Astrocyte of the spinal cord (primary cell): ENCODE measurements around the gene PPM1K.

Source experiments
- DNase-seq: peaks from one replicate; pipeline ENCODE4 v3.0.0; 2011; ENCODE audit warnings: low read depth, low spot score
- H3K4me3 ChIP-seq: 2 replicates; pipeline ENCODE4 v1.5.1; 2011; ENCODE audit warnings: low read depth, mild to moderate bottlenecking, low read length, moderate library complexity
- in situ Hi-C: cut with HindIII; loops from 2 replicates; pipeline ENCODE4 v1.10.0; 2017; ENCODE audit warnings: low sequenced_read_pairs
- TF ChIP-seq, protein P1 (sequence below): IDR thresholded peaks from 2 replicates; pipeline ENCODE4 v1.5.1; 2012; ENCODE audit warnings: low read depth, mild to moderate bottlenecking, low read length, inconsistent platforms

Gene PPM1K

GRCh38 chr4:88242144-88242543 lies 42.2 kb downstream of the PPM1K start:
- no peak overlapping the region for H3K4me3 ChIP-seq
- TF ChIP-seq, protein P1, sequence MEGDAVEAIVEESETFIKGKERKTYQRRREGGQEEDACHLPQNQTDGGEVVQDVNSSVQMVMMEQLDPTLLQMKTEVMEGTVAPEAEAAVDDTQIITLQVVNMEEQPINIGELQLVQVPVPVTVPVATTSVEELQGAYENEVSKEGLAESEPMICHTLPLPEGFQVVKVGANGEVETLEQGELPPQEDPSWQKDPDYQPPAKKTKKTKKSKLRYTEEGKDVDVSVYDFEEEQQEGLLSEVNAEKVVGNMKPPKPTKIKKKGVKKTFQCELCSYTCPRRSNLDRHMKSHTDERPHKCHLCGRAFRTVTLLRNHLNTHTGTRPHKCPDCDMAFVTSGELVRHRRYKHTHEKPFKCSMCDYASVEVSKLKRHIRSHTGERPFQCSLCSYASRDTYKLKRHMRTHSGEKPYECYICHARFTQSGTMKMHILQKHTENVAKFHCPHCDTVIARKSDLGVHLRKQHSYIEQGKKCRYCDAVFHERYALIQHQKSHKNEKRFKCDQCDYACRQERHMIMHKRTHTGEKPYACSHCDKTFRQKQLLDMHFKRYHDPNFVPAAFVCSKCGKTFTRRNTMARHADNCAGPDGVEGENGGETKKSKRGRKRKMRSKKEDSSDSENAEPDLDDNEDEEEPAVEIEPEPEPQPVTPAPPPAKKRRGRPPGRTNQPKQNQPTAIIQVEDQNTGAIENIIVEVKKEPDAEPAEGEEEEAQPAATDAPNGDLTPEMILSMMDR, result no peak
- in situ Hi-C loops, result no loop called here
- DNase-seq, result no peak

DNA sequence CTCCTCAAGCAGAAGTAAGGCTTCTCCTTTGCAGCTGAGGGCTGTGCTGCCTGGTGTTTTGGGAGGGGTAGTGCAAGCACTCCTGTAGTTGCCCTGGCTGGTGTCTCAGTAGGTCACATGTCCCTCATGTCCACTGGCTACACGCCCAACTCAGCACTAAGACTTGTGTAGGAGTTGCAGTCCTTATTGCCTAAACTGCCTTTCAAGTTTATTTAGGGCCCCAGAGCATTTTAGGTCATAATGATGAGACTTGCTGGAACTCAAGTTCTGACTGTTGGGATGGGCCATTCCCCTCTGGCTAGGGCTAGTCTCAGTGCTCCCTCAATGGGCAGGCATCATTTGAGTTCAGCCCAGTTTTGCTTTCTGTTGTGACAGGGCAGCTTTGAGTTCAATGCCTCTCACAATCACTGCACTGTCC lies 44.1 kb downstream of the PPM1K start:
- no peak for DNase-seq
- TF ChIP-seq, protein P1, result no peak
- in situ Hi-C loops, result no loop called here
- no peak overlapping the region for H3K4me3 ChIP-seq

DNA sequence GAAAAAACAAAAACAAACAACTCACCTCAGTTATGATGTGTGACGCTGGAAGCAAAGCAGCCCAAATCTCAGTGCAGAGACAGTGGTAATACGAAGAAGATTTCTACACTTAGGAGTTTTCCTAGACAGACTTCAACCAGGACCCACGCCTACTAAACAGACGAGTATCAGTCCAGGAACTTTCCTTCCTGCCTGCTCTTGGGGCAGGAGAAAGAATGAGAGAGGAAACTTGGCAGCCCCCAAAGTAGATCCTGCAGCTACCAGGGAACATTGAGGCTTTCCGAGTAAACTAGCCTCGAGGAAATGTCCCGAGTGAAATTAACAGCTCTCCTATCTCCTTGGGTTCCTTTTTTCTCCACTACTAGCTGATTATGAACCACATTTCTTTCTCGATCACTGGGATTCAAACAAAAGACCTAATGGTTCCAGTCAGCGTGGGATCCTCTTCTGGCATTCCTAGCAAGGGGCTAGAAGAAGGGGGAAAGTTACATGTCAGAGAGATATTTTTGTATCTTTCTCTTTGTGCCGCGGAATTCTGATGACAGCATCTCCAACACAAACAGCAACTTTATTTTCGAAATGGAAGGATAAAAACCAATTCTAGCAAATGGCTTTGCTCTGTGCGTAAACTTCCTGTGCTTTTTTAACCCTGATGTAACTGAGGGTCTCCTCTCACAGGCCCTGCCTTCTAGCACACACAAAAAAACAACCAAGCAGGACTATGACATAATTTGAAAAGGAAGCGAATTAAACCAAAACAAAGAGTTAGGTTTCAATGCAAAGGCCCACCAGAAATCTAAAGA lies 53.2 kb downstream of the PPM1K start:
- peak overlapping the region; percentile 1 for H3K4me3 ChIP-seq
- DNase-seq, result peak; percentile 53

DNA sequence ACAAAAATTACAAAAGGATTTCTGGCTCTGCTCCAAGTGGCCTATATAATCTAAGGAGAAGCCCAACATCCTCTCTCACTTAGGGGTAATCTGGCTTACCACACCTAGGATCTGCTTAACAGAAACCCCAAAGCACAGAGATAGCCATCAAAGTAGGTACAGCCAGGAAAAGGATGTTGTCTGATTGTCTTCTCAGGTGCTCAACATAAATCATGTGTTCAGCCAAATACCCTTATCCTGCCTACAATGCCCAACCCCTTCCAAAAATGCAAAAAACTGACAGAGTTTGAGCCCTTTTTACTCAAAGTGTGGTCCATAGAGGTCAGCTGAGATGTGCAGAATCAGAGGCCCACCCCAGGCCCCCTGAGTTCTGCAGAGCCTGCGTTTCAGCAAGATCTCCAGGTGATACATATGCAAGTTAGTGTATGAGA lies 53.9 kb downstream of the PPM1K start:
- H3K4me3 ChIP-seq, result no peak overlapping the region
- DNase-seq, result no peak
- TF ChIP-seq, protein P1, result no peak
- in situ Hi-C loops, result no loop called here

More for the DNA sequence above, 53.2 kb downstream of the PPM1K start:
- TF ChIP-seq, protein P1, result no peak
- in situ Hi-C loops, result no loop called here

DNA sequence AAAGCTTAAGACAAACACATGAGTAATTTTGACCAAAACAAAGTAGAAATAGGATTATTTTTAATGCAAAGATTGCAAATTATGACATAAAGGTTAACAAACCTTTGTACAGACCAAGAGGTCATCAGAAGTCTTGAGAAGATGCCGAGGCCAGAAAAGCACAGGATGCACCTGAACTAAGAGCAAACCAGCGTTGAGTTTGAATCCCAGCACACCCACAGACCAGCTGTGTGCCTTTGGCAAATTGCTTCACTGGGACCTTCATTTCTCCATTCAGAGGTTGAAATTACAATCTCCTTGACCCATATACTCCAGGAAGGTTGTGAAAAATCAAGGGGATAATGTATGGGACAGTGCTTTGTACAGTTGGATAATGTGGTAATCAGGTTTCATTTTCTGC lies 56.6 kb downstream of the PPM1K start:
- in situ Hi-C loops, result no loop called here
- no peak overlapping the region for H3K4me3 ChIP-seq
- no peak for DNase-seq
- TF ChIP-seq, protein P1, result no peak

- TF ChIP-seq, protein P1, result no peak
- no peak for DNase-seq
- in situ Hi-C loops, result no loop called here
- no peak overlapping the region for H3K4me3 ChIP-seq
Observed at GRCh38 chr4:88226143-88226542, 58.2 kb downstream of the PPM1K start.
